GM21529 (cell line): ENCODE data around the gene WDR64.

Experiments used
- ATAC-seq: cut with Tn5 transposase; IDR thresholded peaks from one replicate; pipeline ENCODE4 v1.9.1; 2021; ENCODE audit not compliant: unreplicated experiment

Gene WDR64

GRCh38 chr1:241652012-241652411 lies at the start of gene WDR64:
WDR64 (plus strand) TSS chr1:241652281; CDS start chr1:241652485, 204 bp downstream.
- ATAC-seq = no peak

- no peak for ATAC-seq
Measured at GRCh38 chr1:241603731-241604245, 48.3 kb upstream of the WDR64 start.

- ATAC-seq = no peak
Measured at GRCh38 chr1:241605146-241605805, 46.8 kb upstream of the WDR64 start.

GRCh38 chr1:241606544-241606943 lies 45.5 kb upstream of the WDR64 start:
- no peak for ATAC-seq

- no peak for ATAC-seq
Measured at GRCh38 chr1:241607497-241607896, 44.6 kb upstream of the WDR64 start.

GRCh38 chr1:241608379-241609033 lies 43.6 kb upstream of the WDR64 start:
- no peak for ATAC-seq

GRCh38 chr1:241610056-241610815 lies 41.8 kb upstream of the WDR64 start:
- no peak for ATAC-seq

- ATAC-seq = peak; percentile 91
Measured at GRCh38 chr1:241611063-241611462, 41.0 kb upstream of the WDR64 start.

- ATAC-seq = no peak
Measured at GRCh38 chr1:241611736-241612135, 40.3 kb upstream of the WDR64 start.

GRCh38 chr1:241612533-241613477 lies 39.3 kb upstream of the WDR64 start:
- no peak for ATAC-seq

GRCh38 chr1:241614144-241614543 lies 37.9 kb upstream of the WDR64 start:
- no peak for ATAC-seq

- ATAC-seq = no peak
Measured at GRCh38 chr1:241614572-241614971, 37.5 kb upstream of the WDR64 start.

- no peak for ATAC-seq
Measured at GRCh38 chr1:241615043-241615974, 36.8 kb upstream of the WDR64 start.

GRCh38 chr1:241617426-241617825 lies 34.7 kb upstream of the WDR64 start:
- no peak for ATAC-seq

- ATAC-seq = no peak
Measured at GRCh38 chr1:241622669-241623068, 29.4 kb upstream of the WDR64 start.

GRCh38 chr1:241624935-241625334 lies 27.1 kb upstream of the WDR64 start:
- ATAC-seq = no peak

GRCh38 chr1:241627453-241628259 lies 24.4 kb upstream of the WDR64 start:
- peak; percentile 88 for ATAC-seq

GRCh38 chr1:241630005-241630404 lies 22.1 kb upstream of the WDR64 start:
- no peak for ATAC-seq

GRCh38 chr1:241630476-241630875 lies 21.6 kb upstream of the WDR64 start:
- no peak for ATAC-seq
